Dedifferentiated amniotic fluid mesenchymal stem cell (primary cell): ENCODE data around the gene FNDC7.
"Not testable (repeated sequence)": the region's sequence is repeated elsewhere in the genome, so short reads cannot be mapped to it uniquely, and the experiment has no call there.

Source experiments
- DNase-seq: peaks from one replicate; pipeline ENCODE4 v3.0.0-alpha.2; 2016; ENCODE audit errors: extremely low spot score

Gene FNDC7

DNA sequence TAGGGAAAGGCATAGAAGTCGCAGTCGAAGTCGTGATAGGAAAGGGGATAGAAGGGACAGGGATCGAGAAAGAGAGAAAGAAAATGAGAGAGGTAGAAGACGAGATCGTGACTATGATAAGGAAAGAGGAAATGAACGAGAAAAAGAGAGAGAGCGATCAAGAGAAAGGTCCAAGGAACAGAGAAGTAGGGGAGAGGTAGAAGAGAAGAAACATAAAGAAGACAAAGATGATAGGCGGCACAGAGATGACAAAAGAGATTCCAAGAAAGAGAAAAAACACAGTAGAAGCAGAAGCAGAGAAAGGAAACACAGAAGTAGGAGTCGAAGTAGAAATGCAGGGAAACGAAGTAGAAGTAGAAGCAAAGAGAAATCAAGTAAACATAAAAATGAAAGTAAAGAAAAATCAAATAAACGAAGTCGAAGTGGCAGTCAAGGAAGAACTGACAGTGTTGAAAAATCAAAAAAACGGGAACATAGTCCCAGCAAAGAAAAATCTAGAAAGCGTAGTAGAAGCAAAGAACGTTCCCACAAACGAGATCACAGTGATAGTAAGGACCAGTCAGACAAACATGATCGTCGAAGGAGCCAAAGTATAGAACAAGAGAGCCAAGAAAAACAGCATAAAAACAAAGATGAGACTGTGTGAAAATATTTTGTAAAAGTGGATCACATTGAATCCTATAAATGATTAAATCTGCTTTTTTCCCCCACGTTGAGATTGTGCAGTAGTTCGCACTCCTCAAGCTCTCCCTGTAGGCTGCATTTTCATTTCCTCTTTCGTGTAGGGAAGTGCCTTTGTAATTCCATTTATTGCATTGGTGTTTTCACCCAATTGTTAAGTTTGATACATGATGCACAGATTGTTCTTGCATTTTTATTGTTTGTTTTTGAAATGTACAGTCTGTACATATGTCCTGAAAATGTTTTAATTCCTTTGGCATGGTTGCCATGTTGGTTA lies 13.1 kb upstream of the FNDC7 start:
- DNase-seq: no peak

- DNase-seq: no peak
These were observed 11.4 kb upstream of the FNDC7 start for GRCh38 chr1:108701176-108701849.

- DNase-seq: not testable (repeated sequence)
These were observed 10.6 kb upstream of the FNDC7 start for GRCh38 chr1:108702109-108702508.

DNA sequence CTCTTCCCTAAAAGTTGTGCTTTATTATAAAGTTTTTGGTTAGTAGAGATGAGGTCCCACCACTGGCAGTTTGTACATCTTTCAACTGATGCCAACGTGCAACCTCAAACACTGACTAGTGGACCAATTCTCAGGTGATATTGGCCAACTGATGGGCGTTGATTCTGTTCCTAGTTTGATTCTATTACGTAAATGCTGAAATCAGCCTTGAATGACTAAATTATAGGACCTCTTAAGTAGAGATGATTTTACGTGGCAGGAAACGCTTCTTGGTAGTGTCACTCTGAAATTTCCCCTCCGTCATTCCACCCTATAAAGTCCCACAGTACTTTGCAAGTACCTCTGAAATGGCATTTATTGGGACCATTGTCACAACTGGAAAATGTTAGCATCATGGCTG lies 8.8 kb upstream of the FNDC7 start:
- no peak for DNase-seq

DNA sequence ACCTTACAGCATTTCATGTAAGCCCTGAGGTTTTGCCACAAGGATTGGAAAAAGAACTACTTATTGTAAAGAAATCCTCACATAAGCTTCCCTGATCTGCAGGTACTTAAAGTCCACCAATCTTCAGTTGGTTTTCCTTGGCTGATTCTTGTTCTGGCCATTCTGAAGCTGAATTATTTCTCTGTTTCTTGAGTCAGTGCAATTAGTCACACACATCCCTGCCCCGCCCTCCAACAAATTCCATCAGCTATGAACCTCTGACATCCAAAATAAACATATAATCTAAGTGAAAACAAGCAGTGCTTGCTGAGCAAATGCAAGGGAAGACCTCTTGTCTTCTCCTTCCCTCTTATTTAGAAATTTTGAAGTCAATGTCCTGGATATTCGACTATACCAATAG lies 8.2 kb upstream of the FNDC7 start:
- DNase-seq: peak; percentile 80

DNA sequence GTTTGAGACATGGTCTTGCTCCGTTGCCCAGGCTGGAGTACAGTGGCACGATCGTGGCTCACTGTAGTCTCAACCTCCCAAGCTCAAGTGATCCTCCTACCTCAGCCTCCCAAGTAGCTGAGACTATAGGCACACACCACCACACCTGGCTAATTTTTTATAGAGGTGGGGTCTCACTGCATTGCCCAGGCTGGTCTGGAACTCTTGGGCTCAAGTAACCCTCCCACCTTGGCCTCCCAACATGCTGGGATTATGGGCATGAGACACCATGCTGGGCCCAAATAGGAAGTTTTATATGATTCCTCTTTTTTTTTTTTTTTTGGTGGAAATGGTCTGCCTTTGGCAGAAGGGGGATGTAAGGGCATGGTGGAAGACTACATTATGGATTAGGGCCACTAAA lies 6.1 kb upstream of the FNDC7 start:
- no peak for DNase-seq

GRCh38 chr1:108708691-108709660 lies 3.7 kb upstream of the FNDC7 start:
- no peak for DNase-seq

DNA sequence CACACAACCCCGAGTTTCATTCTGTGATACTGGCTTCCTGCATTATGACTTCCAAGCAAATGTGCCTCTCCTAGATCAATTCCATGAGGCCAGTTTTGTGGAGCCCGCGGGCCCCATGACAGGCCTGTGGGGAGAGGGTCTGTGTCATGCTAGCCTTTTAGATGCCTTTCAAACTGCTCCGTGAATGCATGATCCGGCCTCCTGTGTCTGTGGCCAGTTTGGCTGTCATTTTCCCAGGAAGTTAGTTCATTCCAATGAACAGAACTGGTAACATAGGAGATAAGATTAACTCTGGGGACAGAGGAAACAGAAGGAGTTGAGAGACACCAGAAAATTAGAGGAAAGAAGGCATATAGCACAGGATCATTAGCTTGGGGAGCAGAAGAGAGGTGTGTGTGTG lies 3.2 kb downstream of the FNDC7 start:
- DNase-seq: no peak

DNA sequence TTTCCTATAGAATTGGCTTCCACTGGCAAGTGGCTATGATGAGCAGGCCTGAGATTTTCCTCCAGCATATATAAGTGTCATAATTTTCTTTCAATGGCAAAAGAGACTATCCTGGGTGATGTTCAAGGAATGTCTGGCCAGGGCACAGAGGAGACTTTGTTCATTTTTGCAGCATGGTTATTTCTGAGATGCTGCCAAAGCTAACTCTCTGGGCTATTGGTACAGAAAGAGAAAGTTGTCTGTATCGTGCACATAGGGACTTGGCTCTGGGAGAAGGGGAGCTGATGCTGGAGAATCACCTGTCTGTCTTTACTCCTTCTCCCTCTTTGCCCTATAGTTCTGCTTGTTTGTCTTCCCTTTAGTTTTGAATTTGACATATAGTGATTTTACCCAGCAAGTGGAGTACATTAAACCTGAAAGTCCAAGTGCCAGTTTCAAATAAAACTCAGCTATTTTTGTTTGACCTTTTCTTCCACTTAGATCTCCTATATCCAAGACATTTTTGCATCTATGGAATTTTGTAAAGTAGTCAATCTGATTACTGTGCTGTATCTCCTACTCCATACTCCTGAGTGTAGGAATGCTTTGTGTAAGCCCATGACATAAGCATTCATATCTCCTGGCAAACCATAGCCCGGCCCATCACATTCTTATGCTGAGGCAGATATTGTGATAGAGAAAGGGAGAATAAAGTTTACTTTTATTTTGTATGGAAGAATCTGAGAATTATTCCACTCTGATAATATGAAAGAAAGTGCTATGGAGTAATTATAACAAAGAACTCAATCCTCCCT lies 3.9 kb downstream of the FNDC7 start:
- no peak for DNase-seq

DNA sequence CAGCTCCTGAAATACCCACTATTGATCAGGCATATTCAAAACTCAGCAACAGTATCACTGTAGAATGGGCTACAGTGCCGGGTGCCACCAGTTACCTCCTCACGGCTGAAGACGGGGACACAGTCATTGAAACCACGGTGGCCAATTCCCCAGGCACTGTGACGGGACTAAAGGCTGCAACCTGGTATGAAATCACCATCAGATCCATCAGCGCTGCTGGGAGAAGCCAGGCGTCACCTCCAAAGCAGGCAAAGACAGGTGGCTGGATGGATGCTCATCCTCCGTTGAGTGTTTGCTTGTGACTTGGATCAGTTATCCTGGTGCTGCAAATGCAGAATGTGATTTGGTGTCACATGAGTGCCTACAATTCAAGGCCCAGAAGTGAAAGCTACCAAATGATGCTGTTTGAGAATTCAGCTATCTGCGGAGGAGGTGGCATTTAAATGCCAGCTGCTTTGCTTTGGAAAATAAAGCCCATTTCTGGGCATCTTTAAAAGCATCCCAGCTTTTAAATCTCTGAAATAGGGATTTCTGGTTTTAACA lies 5.1 kb downstream of the FNDC7 start:
- no peak for DNase-seq

- DNase-seq: no peak
These were observed 6.4 kb downstream of the FNDC7 start for GRCh38 chr1:108718927-108719655.

- peak; percentile 71 for DNase-seq
These were observed 7.1 kb downstream of the FNDC7 start for GRCh38 chr1:108719656-108720435.

- peak; percentile 47 for DNase-seq
These were observed 9.6 kb downstream of the FNDC7 start for GRCh38 chr1:108722292-108722691.

- DNase-seq: no peak
These were observed 13.2 kb downstream of the FNDC7 start for GRCh38 chr1:108725906-108726305.

GRCh38 chr1:108728327-108728923 lies 15.7 kb downstream of the FNDC7 start:
- no peak for DNase-seq

GRCh38 chr1:108729481-108729880 lies 16.8 kb downstream of the FNDC7 start:
- DNase-seq: no peak

- DNase-seq: no peak
These were observed 19.7 kb downstream of the FNDC7 start for GRCh38 chr1:108732398-108732797.

DNA sequence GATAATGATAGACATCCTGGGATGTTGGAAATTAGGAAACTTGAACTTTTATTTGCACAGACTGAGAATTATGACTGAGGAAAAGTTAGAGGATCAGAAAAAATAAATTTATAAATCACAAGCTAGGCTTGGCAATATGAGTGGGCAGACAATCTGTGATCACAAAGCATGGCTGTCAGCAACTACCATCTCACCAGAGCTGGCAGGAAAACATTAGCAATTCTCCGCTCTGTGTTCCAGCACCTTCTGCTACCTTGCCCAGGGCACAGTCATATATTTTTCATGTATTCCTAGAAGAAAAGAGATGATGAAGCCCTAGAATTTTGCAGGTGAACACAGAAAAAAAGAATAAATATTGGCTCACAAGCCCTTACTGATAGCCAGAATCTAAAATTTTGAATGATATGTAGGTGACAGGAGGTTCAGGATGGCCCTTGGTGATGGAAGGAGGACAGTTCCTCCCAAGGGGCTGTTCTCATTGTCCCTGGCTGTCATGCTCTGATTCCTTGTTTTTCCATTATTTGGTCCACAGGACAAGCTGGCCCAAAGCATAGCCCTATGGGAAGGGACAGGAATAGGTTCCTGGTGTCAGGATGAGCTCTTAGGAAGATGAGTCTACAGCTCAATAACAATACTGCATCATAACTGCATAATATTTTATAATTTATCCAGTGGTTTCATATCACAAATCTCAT lies 21.6 kb downstream of the FNDC7 start:
- no peak for DNase-seq
